Large intestine (tissue), 3 donors: Measurements from ENCODE around the gene SERGEF. TPM values are rescaled to one million over a fixed set of nuclear protein-coding genes. Genes with fewer than 3 reads are reported as not detected.

Experiments used
- DNase-seq, 2 donors: peaks; one replicate each; pipeline versions ENCODE4 v3.0.0 to v3.0.0-alpha.2; 2013
- H3K27ac ChIP-seq: one replicate; pipeline ENCODE4 v1.5.1; 2013; ENCODE audit warnings: low read length
- H3K27me3 ChIP-seq: 2 replicates; pipeline ENCODE4 v1.6.1; 2013; ENCODE audit warnings: low read length; ENCODE audit not compliant: control insufficient read depth, insufficient read depth
- H3K36me3 ChIP-seq: 2 replicates; pipeline ENCODE4 v1.6.1; 2013; ENCODE audit warnings: low read length; ENCODE audit not compliant: control insufficient read depth, insufficient read depth
- H3K4me1 ChIP-seq: one replicate; pipeline ENCODE4 v1.6.1; 2013; ENCODE audit warnings: low read length; ENCODE audit not compliant: control insufficient read depth, insufficient read depth
- H3K4me3 ChIP-seq: one replicate; pipeline ENCODE4 v1.5.1; 2013; ENCODE audit warnings: low read length
- H3K9me3 ChIP-seq: one replicate; pipeline ENCODE4 v1.6.1; 2013; ENCODE audit warnings: mild to moderate bottlenecking, low read depth, low read length, moderate library complexity; ENCODE audit not compliant: control insufficient read depth
- WGBS: methylation state at CpG from one replicate; pipeline ENCODE4 v1.1.5; 2013; ENCODE audit warnings: low lambda C conversion rate; ENCODE audit not compliant: insufficient coverage; 5-methylcytosine and 5-hydroxymethylcytosine counted together
- polyA plus RNA-seq: library from polyadenylated mRNA; unstranded; fragments of 120-200 nt; gene quantifications from one replicate; pipeline ENCODE4 v1.2.1, GENCODE V29; 2013

The SERGEF gene
- polyA plus RNA-seq, 1 donor = 19.7 TPM

- H3K27ac ChIP-seq = no peak overlapping the region
- no CpG with 5 or more reads among the region's 12 CpGs for WGBS
- DNase-seq = no peak
- no peaks in the 10 kb centered on the region for H3K27me3 ChIP-seq
- no peaks in the 10 kb centered on the region for H3K4me1 ChIP-seq
- no peaks in the 10 kb centered on the region for H3K36me3 ChIP-seq
- H3K4me3 ChIP-seq = no peak overlapping the region
- no peaks in the 10 kb centered on the region for H3K9me3 ChIP-seq
Observed at GRCh38 chr11:17781221-17781620, 231.6 kb downstream of the SERGEF start.

- 83% methylated on average over 1 of the region's 15 CpGs for WGBS
- Histone ChIP-seq H3K9me3 (no peaks in the 10 kb centered on the region), H3K36me3 (no peaks in the 10 kb centered on the region), H3K27ac (no peak overlapping the region), H3K27me3 (no peaks in the 10 kb centered on the region), H3K4me1 (no peaks in the 10 kb centered on the region), H3K4me3 (no peak overlapping the region)
- DNase-seq = no peak
Observed at GRCh38 chr11:17780668-17781067, 232.2 kb downstream of the SERGEF start.

DNA sequence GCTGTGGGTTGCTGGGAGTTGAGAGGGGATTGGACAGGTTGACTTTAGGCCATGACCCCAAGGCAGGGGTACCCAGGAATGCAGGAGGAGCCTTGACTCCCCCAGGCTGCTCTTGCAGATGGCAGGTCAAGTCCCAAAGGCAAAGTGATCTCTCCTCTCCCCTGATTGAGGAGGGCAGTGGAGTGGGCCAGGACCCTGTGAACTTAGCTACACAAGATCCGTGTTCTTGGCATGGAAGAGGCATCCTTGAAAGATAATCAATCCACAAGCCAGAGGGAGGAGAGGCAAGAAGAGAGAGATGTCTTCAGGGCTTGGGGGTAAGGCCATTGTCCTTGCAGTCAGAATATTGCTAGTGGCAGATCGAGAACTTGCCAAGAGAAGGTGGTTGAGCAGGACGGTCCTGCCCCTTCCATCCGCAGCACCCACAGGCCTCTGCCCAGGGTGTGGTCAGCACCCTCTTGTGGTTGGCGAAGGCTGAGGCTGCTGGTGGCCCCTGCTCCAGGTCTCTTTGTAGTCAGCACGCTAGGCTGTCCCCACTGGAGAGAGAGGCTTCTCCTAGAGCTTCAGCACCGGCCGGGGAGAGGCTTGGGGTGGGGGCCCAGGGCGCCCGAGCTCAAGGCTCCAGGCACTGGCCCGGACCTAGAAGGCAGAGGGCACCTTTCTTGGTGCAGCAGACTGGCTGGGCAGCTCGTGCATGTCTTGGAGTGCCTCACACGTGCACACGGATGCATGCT is 232.8 kb downstream of the SERGEF start:
- WGBS = no CpG with 5 or more reads among the region's 14 CpGs
- DNase-seq = no peak
- no peaks in the 10 kb centered on the region for H3K27me3 ChIP-seq
- no peak overlapping the region for H3K4me3 ChIP-seq
- no peaks in the 10 kb centered on the region for H3K9me3 ChIP-seq
- H3K4me1 ChIP-seq = no peaks in the 10 kb centered on the region
- no peak overlapping the region for H3K27ac ChIP-seq
- H3K36me3 ChIP-seq = no peaks in the 10 kb centered on the region

DNA sequence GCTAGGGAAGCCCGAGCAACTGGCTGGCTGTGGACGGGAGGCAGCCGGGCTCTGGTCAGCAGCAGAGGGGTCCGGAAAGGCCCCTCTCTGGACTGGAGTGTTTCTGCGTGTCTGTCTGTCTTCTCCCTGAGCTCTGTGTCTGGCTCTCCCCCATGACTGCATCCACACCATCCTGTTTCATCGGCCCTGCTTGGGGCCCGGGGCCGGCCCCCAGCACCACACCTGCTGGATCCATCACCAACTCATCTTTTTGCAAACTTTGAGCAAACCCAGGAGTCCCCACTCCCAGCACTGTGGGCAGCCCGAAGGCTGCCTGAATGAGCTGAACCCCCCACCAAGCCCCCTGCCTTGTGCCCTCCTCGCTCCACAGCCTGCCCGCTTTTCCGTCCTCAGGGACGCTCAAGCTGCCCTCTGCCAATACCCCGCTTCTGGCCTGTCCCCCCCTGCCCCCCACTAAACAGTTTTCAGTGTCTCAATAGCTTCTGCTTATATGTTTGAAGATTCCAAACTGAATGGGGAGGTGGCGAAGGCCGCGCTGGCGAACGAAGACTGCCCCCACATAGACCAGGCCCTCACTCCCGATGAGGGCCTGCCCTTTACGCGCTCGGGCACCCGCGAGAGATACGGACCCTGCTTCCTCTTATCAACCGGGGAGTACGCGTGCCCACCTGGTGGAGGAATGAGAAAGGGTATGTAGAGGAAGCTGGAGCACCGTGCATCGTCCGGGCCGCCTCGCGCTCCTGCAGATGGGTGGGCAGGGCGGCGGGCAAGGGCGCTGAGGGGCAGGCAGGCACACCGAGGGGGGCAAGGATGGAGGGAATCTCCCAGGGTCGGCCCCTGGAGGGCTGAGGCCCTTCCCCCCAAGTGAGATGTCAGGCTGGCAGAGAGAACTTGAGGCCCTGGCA is 233.6 kb downstream of the SERGEF start:
- Histone ChIP-seq H3K4me3 (no peak overlapping the region), H3K27ac (no peak overlapping the region), H3K36me3 (no peaks in the 10 kb centered on the region), H3K27me3 (no peaks in the 10 kb centered on the region), H3K9me3 (no peaks in the 10 kb centered on the region), H3K4me1 (no peaks in the 10 kb centered on the region)
- WGBS = no CpG with 5 or more reads among the region's 40 CpGs
- no peak for DNase-seq

- H3K4me3 ChIP-seq = no peak overlapping the region
- no peaks in the 10 kb centered on the region for H3K27me3 ChIP-seq
- WGBS = no CpG with 5 or more reads among the region's 5 CpGs
- no peaks in the 10 kb centered on the region for H3K9me3 ChIP-seq
- H3K27ac ChIP-seq = no peak overlapping the region
- H3K36me3 ChIP-seq = no peaks in the 10 kb centered on the region
- no peaks in the 10 kb centered on the region for H3K4me1 ChIP-seq
- DNase-seq = no peak
Observed at GRCh38 chr11:17778352-17778751, 234.5 kb downstream of the SERGEF start.

GRCh38 chr11:17777738-17778091 is 235.1 kb downstream of the SERGEF start:
- no CpG with 5 or more reads among the region's 13 CpGs for WGBS
- Histone ChIP-seq H3K27ac (no peak overlapping the region), H3K4me3 (no peak overlapping the region), H3K4me1 (no peaks in the 10 kb centered on the region), H3K9me3 (no peaks in the 10 kb centered on the region), H3K36me3 (no peaks in the 10 kb centered on the region), H3K27me3 (no peaks in the 10 kb centered on the region)
- DNase-seq = no peak

DNA sequence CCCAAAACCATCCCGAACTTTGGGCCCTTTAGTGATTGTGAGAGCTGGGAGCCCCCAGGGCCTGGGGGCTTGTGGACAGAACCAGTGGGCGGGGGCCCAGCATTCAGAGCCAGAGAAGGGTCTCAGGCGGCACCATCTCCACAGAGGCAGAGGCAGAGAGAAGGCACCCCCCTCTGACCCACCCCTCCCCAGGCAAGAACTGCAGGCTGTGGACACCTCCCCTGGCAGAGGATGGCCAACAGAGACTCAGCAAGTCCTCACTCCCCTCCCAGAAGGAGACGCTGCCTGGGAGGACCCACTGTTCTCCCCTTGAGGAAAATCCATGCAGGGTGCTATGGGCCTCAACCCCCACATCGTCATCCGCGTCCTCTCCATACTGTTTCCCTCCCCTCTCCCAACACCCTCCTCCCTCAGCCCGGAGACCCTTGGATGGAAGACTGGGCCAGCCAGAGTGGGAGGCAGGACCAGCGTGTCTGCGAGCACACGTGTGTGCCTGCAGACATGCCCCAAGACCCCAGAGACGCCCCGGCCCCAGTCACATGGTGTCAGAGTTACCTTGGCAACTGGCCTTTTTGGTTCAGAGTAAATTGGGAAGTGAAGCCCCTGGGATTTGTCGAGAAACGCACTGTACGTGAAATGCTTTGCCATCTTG is 235.6 kb downstream of the SERGEF start:
- H3K27ac ChIP-seq = no peak overlapping the region
- WGBS = no CpG with 5 or more reads among the region's 16 CpGs
- H3K36me3 ChIP-seq = no peaks in the 10 kb centered on the region
- no peak for DNase-seq
- no peaks in the 10 kb centered on the region for H3K4me1 ChIP-seq
- no peaks in the 10 kb centered on the region for H3K27me3 ChIP-seq
- no peak overlapping the region for H3K4me3 ChIP-seq
- no peaks in the 10 kb centered on the region for H3K9me3 ChIP-seq

DNA sequence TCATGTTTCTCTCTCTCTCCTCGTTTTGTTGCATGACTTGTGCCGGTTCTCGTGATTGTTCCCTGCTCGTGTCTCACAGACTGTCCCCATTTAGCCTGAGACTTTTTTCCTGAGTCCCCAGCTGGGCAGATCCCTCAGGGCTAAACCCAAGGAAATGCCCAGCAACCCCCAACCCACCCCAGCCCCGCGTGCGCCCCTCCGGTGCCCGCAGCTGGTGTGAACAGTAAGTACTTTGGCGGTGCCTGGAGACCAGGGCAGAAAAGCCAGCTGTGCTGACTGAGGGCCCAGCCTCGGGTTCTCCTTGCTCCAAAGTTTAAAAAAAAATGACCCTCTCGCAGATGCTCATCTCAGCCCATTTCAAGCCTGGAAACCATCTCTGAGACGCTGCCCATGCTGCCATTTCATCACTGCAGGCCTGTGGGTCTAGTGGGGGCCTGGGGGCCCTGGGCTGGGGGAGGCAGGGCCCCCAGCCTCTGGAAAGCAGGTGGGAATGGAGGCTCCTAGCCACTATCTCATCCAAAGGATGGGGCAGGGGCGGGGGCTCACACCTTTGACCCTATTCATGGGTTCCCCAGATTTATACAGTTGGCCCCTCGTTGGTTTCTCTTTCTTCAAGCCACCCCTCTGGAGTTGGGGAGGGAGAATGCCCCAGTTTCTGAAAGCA is 236.5 kb downstream of the SERGEF start:
- H3K27me3 ChIP-seq = no peaks in the 10 kb centered on the region
- H3K36me3 ChIP-seq = no peaks in the 10 kb centered on the region
- H3K27ac ChIP-seq = no peak overlapping the region
- H3K4me3 ChIP-seq = no peak overlapping the region
- no peak for DNase-seq
- WGBS = no CpG with 5 or more reads among the region's 15 CpGs
- H3K9me3 ChIP-seq = no peaks in the 10 kb centered on the region
- H3K4me1 ChIP-seq = peaks cover 2% of the 10 kb centered on the region

DNA sequence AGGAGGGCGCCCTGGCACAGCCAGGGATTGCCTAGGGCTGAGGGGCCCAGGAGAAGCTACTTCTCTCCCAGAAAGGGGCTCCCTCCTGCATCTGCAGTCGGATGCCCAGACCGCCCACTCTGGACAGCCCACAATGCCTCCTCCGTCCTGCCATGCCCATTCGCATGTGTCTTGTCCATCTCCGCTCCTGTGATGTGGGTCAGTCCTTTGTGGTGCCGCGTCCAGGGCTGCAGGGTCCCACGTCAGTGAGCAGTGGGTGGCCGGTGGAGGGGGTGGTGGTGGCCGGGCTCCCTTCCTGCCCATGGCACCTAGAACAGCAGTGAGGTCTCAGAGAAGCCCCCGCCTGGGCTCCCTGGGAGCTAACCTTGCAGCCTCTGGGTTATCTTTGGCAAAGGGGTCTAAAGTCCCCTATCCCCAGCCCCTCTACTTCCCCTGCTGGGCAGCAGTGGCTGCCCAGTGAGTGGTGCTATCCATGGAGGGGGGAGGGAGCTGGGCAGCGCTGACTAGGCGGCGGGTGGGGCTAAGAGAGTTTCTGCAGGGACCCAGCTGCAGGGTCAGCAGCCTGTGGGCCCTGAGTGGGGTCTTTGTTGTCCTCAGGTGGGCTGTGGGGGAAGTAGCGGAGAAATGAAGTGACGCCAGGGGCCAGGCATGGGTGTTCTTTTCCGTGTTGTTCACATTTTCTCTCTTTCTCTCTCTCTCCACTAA is 237.2 kb downstream of the SERGEF start:
- H3K36me3 ChIP-seq = no peaks in the 10 kb centered on the region
- H3K9me3 ChIP-seq = no peaks in the 10 kb centered on the region
- no peak for DNase-seq
- no CpG with 5 or more reads among the region's 18 CpGs for WGBS
- H3K27me3 ChIP-seq = no peaks in the 10 kb centered on the region
- peaks cover 8% of the 10 kb centered on the region for H3K4me1 ChIP-seq
- no peak overlapping the region for H3K27ac ChIP-seq
- no peak overlapping the region for H3K4me3 ChIP-seq

GRCh38 chr11:17775035-17775348 is 237.9 kb downstream of the SERGEF start:
- no peak for DNase-seq
- Histone ChIP-seq H3K4me3 (no peak overlapping the region), H3K36me3 (no peaks in the 10 kb centered on the region), H3K27me3 (no peaks in the 10 kb centered on the region), H3K4me1 (peaks cover 15% of the 10 kb centered on the region), H3K27ac (no peak overlapping the region), H3K9me3 (no peaks in the 10 kb centered on the region)
- WGBS = no CpG with 5 or more reads among the region's 3 CpGs
